OCI-LY7 (cell line): ENCODE results near the gene GJB6.

ENCODE experiments used
- CTCF ChIP-seq: fragments of 200-600 bp; sonication (generic); conservative IDR thresholded peaks from 2 replicates; pipeline ENCODE4 v1.5.1; 2014; ENCODE audit warnings: mild to moderate bottlenecking, antibody characterized with exemption, low read length, moderate library complexity, mixed read lengths
- EZH2phosphoT487 ChIP-seq: fragments of 200-600 bp; sonication (generic); IDR thresholded peaks from 2 replicates; pipeline ENCODE4 v1.6.1; 2018; ENCODE audit warnings: low read depth, borderline replicate concordance, mild to moderate bottlenecking, mixed run types, antibody characterized with exemption, low read length, moderate library complexity, mixed read lengths

GRCh38 chr13:20178156-20178555, 54.0 kb downstream of the GJB6 start:
- TF ChIP-seq CTCF (no peak), EZH2phosphoT487 (no peak)
